Stimulated activated memory B cell treated with anti-CD40 and anti-IgM and Interleukin-4, amounts not matched to agents 10 μg/mL and 1 μg/mL and 100 μg/mL, for 72 hours (primary cell): ENCODE measurements around the gene GTPBP8.

Experiments used
- ATAC-seq: fragments of 150-1000 bp; cut with Tn5 transposase; 2 replicates; pipeline ENCODE4 v1.10.0; 2021
- H3K27ac Mint-ChIP-seq: one replicate; pipeline ENCODE4 v1.8.0; 2022; ENCODE audit warnings: mild to moderate bottlenecking, mixed read lengths
- H3K27me3 Mint-ChIP-seq: one replicate; pipeline ENCODE4 v1.8.0; 2022; ENCODE audit warnings: mixed read lengths
- H3K36me3 Mint-ChIP-seq: one replicate; pipeline ENCODE4 v1.8.0; 2022; ENCODE audit warnings: mixed read lengths
- H3K4me1 Mint-ChIP-seq: one replicate; pipeline ENCODE4 v1.8.0; 2022; ENCODE audit warnings: mixed read lengths
- H3K4me3 Mint-ChIP-seq: one replicate; pipeline ENCODE4 v1.8.0; 2022; ENCODE audit warnings: mild to moderate bottlenecking, moderate library complexity, mixed read lengths
- H3K9me3 Mint-ChIP-seq: one replicate; pipeline ENCODE4 v1.8.0; 2022; ENCODE audit warnings: mixed read lengths

Gene GTPBP8

GRCh38 chr3:112979244-112979832, 11.4 kb upstream of the GTPBP8 start:
- H3K27me3 Mint-ChIP-seq = no peaks in the 10 kb centered on the region
- peaks cover 77% of the 10 kb centered on the region for H3K4me1 Mint-ChIP-seq
- H3K36me3 Mint-ChIP-seq = no peaks in the 10 kb centered on the region
- H3K4me3 Mint-ChIP-seq = no peak overlapping the region
- H3K27ac Mint-ChIP-seq = no peak overlapping the region
- no peak for ATAC-seq
- H3K9me3 Mint-ChIP-seq = no peaks in the 10 kb centered on the region

GRCh38 chr3:112980080-112980479, 10.7 kb upstream of the GTPBP8 start:
- no peaks in the 10 kb centered on the region for H3K36me3 Mint-ChIP-seq

GRCh38 chr3:112982710-112983109, 8.1 kb upstream of the GTPBP8 start:
- peak; percentile 24 for ATAC-seq
- no peaks in the 10 kb centered on the region for H3K36me3 Mint-ChIP-seq
- no peak overlapping the region for H3K4me3 Mint-ChIP-seq
- no peaks in the 10 kb centered on the region for H3K27me3 Mint-ChIP-seq
- H3K9me3 Mint-ChIP-seq = no peaks in the 10 kb centered on the region
- peak overlapping the region; percentile 51 for H3K27ac Mint-ChIP-seq
- peaks cover 59% of the 10 kb centered on the region for H3K4me1 Mint-ChIP-seq

More at GRCh38 chr3:112980080-112980479, 10.7 kb upstream of the GTPBP8 start:
- H3K27me3 Mint-ChIP-seq = no peaks in the 10 kb centered on the region
- H3K27ac Mint-ChIP-seq = no peak overlapping the region
- H3K4me1 Mint-ChIP-seq = peaks cover 77% of the 10 kb centered on the region
- H3K4me3 Mint-ChIP-seq = no peak overlapping the region
- H3K9me3 Mint-ChIP-seq = no peaks in the 10 kb centered on the region
- no peak for ATAC-seq

- peak; percentile 55 for ATAC-seq
- H3K36me3 Mint-ChIP-seq = no peaks in the 10 kb centered on the region
- H3K4me3 Mint-ChIP-seq = no peak overlapping the region
- H3K4me1 Mint-ChIP-seq = peaks cover 44% of the 10 kb centered on the region
- H3K27ac Mint-ChIP-seq = peak overlapping the region; percentile 51
- H3K27me3 Mint-ChIP-seq = no peaks in the 10 kb centered on the region
- no peaks in the 10 kb centered on the region for H3K9me3 Mint-ChIP-seq
Measured at GRCh38 chr3:112984485-112984884, 6.3 kb upstream of the GTPBP8 start.

- no peaks in the 10 kb centered on the region for H3K36me3 Mint-ChIP-seq
- no peak overlapping the region for H3K4me3 Mint-ChIP-seq
- peak overlapping the region; percentile 0 for H3K27ac Mint-ChIP-seq
- H3K9me3 Mint-ChIP-seq = no peaks in the 10 kb centered on the region
- H3K4me1 Mint-ChIP-seq = peaks cover 46% of the 10 kb centered on the region
- no peak for ATAC-seq
- no peaks in the 10 kb centered on the region for H3K27me3 Mint-ChIP-seq
Measured at GRCh38 chr3:112987710-112988334, 3.0 kb upstream of the GTPBP8 start.

GRCh38 chr3:112995800-112996199, 5.0 kb downstream of the GTPBP8 start:
- no peak overlapping the region for H3K27ac Mint-ChIP-seq
- peaks cover 22% of the 10 kb centered on the region for H3K4me1 Mint-ChIP-seq
- H3K9me3 Mint-ChIP-seq = no peaks in the 10 kb centered on the region
- H3K36me3 Mint-ChIP-seq = peaks cover 22% of the 10 kb centered on the region
- H3K4me3 Mint-ChIP-seq = no peak overlapping the region
- H3K27me3 Mint-ChIP-seq = no peaks in the 10 kb centered on the region
- ATAC-seq = no peak

- Mint-ChIP-seq H3K27ac (peak overlapping the region; percentile 30), H3K27me3 (no peaks in the 10 kb centered on the region), H3K4me3 (no peak overlapping the region), H3K9me3 (no peaks in the 10 kb centered on the region), H3K4me1 (peaks cover 5% of the 10 kb centered on the region), H3K36me3 (peaks cover 40% of the 10 kb centered on the region)
- ATAC-seq = no peak
Measured at GRCh38 chr3:113000691-113001090, 9.9 kb downstream of the GTPBP8 start.

- no peak overlapping the region for H3K4me3 Mint-ChIP-seq
- peaks cover 51% of the 10 kb centered on the region for H3K36me3 Mint-ChIP-seq
- H3K9me3 Mint-ChIP-seq = no peaks in the 10 kb centered on the region
- no peak for ATAC-seq
- peaks cover 5% of the 10 kb centered on the region for H3K4me1 Mint-ChIP-seq
- no peaks in the 10 kb centered on the region for H3K27me3 Mint-ChIP-seq
- no peak overlapping the region for H3K27ac Mint-ChIP-seq
Measured at GRCh38 chr3:113002037-113002436, 11.3 kb downstream of the GTPBP8 start.

GRCh38 chr3:113002679-113003078, 11.9 kb downstream of the GTPBP8 start:
- Mint-ChIP-seq H3K27me3 (no peaks in the 10 kb centered on the region), H3K4me1 (peaks cover 5% of the 10 kb centered on the region), H3K9me3 (no peaks in the 10 kb centered on the region), H3K4me3 (no peak overlapping the region), H3K36me3 (peaks cover 58% of the 10 kb centered on the region), H3K27ac (no peak overlapping the region)
- no peak for ATAC-seq

- Mint-ChIP-seq H3K9me3 (no peaks in the 10 kb centered on the region), H3K27ac (no peak overlapping the region), H3K27me3 (no peaks in the 10 kb centered on the region), H3K4me3 (no peak overlapping the region), H3K36me3 (peaks cover 73% of the 10 kb centered on the region), H3K4me1 (peaks cover 12% of the 10 kb centered on the region)
- ATAC-seq = no peak
Measured at GRCh38 chr3:113005611-113006010, 14.8 kb downstream of the GTPBP8 start.

GRCh38 chr3:113006359-113007056, 15.7 kb downstream of the GTPBP8 start:
- Mint-ChIP-seq H3K9me3 (no peaks in the 10 kb centered on the region), H3K27me3 (no peaks in the 10 kb centered on the region), H3K27ac (no peak overlapping the region), H3K4me1 (peaks cover 14% of the 10 kb centered on the region), H3K4me3 (no peak overlapping the region), H3K36me3 (peaks cover 64% of the 10 kb centered on the region)
- no peak for ATAC-seq

- no peak for ATAC-seq
- Mint-ChIP-seq H3K4me1 (peaks cover 13% of the 10 kb centered on the region), H3K27ac (peak overlapping the region; percentile 47), H3K4me3 (no peak overlapping the region), H3K36me3 (peaks cover 71% of the 10 kb centered on the region), H3K9me3 (no peaks in the 10 kb centered on the region), H3K27me3 (no peaks in the 10 kb centered on the region)
Measured at GRCh38 chr3:113008117-113008516, 17.3 kb downstream of the GTPBP8 start.

- Mint-ChIP-seq H3K4me3 (no peak overlapping the region), H3K4me1 (peaks cover 51% of the 10 kb centered on the region), H3K36me3 (peaks cover 49% of the 10 kb centered on the region), H3K27ac (peak overlapping the region; percentile 48), H3K27me3 (no peaks in the 10 kb centered on the region), H3K9me3 (no peaks in the 10 kb centered on the region)
- no peak for ATAC-seq
Measured at GRCh38 chr3:113013593-113013992, 22.8 kb downstream of the GTPBP8 start.

GRCh38 chr3:113018536-113019181, 27.9 kb downstream of the GTPBP8 start:
- Mint-ChIP-seq H3K9me3 (no peaks in the 10 kb centered on the region), H3K27ac (peak overlapping the region; percentile 88), H3K4me1 (peaks cover 56% of the 10 kb centered on the region), H3K36me3 (peaks cover 27% of the 10 kb centered on the region), H3K27me3 (no peaks in the 10 kb centered on the region), H3K4me3 (peak overlapping the region; percentile 86)
- no peak for ATAC-seq
